Ascending aorta (tissue), 2 donors: Measurements from ENCODE around the gene NDEL1. TPM values are rescaled to one million over a fixed set of nuclear protein-coding genes. Genes with fewer than 3 reads are reported as not detected.
A peak's percentile ranks its signal among the peaks of the same experiment; 100 is the strongest.

Experiments
- DNase-seq, 2 donors: peaks; one replicate each; pipeline ENCODE4 v3.0.0-alpha.2; 2019; ENCODE audit warnings: low spot score in 2 of 2
- H3K27ac ChIP-seq, 2 donors: fragments of 200-600 bp; sonication (generic); one replicate each; pipeline ENCODE4 v1.5.1; 2016 to 2017; ENCODE audit warnings: mild to moderate bottlenecking in 1 of 2
- H3K27me3 ChIP-seq: fragments of 200-600 bp; sonication (generic); one replicate; pipeline ENCODE4 v1.5.1; 2017
- H3K36me3 ChIP-seq, 2 donors: fragments of 200-600 bp; sonication (generic); one replicate each; pipeline ENCODE4 v1.5.1; 2016
- H3K4me1 ChIP-seq, 2 donors: fragments of 200-600 bp; sonication (generic); one replicate each; pipeline ENCODE4 v1.5.1; 2016 to 2017; ENCODE audit warnings: mild to moderate bottlenecking in 1 of 2
- H3K4me3 ChIP-seq, 2 donors: fragments of 200-600 bp; sonication (generic); one replicate each; pipeline ENCODE4 v1.5.1; 2016 to 2017; ENCODE audit warnings: mild to moderate bottlenecking in 1 of 2
- H3K9me3 ChIP-seq, 2 donors: fragments of 200-600 bp; sonication (generic); one replicate each; pipeline ENCODE4 v1.5.1; 2016
- CTCF ChIP-seq, 3 experiments: fragments of 200-600 bp in 2 of 3; fragments of 450-650 bp in 1 of 3; sonication (generic) in 2 of 3; IDR thresholded peaks; one replicate each; pipeline ENCODE4 v1.5.1; 2016 to 2019; ENCODE audit warnings: antibody characterized with exemption in 3 of 3, mild to moderate bottlenecking in 1 of 3, moderate library complexity in 1 of 3
- intact Hi-C: fragments of 100-400 bp; cut with DNase I; formaldehyde crosslinking; loops from one replicate; pipeline ENCODE4 v1.15.1; 2023
- total RNA-seq: library from RNA; depleted of rRNA; stranded (reverse); fragments of >200 nt; gene quantifications from one replicate; pipeline ENCODE4 v1.1.0, GENCODE V29; 2016

The NDEL1 gene
- total RNA-seq, 1 donor from 2014 or later = 103 TPM

DNA sequence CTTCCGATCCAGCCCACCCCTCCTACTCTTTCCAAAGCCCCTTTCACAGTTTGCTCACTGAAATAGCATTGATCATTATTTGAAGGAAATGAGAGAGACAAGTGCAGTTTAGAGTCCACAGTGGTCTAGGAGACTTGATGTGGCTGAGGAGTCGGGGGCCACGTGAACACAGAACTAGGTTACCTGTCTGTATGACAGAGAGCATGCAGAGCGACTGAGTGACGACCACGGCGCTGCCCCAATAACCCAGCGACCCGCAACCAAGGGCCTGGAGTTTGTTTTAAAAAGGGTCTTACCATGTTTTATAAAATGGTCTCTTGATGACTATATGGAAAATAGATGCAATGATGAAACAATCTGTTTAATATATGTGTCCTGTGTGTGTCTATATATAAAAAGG, 39.5 kb downstream of the NDEL1 start:
- no peaks in the 10 kb centered on the region for H3K9me3 ChIP-seq
- H3K27me3 ChIP-seq = no peaks in the 10 kb centered on the region
- H3K4me3 ChIP-seq = no peak overlapping the region
- peaks cover 69 to 77% of the 10 kb centered on the region in 2 donors for H3K36me3 ChIP-seq
- no peak for DNase-seq
- peaks cover 6 to 31% of the 10 kb centered on the region in 2 donors for H3K4me1 ChIP-seq
- intact Hi-C loops = loop anchor here (5.0 kb wide), 1 partner anchor 72 kb away; no protein-coding TSS in a partner anchor
- H3K27ac ChIP-seq = peak overlapping the region; percentile 13 to 26
- no peak for TF ChIP-seq CTCF (IDR thresholded peaks at IDR 0.05)

GRCh38 chr17:8475781-8476180, 40.1 kb downstream of the NDEL1 start:
- TF ChIP-seq CTCF (IDR thresholded peaks at IDR 0.05) = no peak
- H3K27me3 ChIP-seq = no peaks in the 10 kb centered on the region
- no peak overlapping the region for H3K4me3 ChIP-seq
- H3K27ac ChIP-seq = no peak overlapping the region
- H3K36me3 ChIP-seq = peaks cover 74 to 83% of the 10 kb centered on the region in 2 donors
- intact Hi-C loops = loop anchor here (5.0 kb wide), 1 partner anchor 72 kb away; no protein-coding TSS in a partner anchor
- H3K9me3 ChIP-seq = no peaks in the 10 kb centered on the region
- peaks cover 6 to 31% of the 10 kb centered on the region in 2 donors for H3K4me1 ChIP-seq
- no peak for DNase-seq

DNA sequence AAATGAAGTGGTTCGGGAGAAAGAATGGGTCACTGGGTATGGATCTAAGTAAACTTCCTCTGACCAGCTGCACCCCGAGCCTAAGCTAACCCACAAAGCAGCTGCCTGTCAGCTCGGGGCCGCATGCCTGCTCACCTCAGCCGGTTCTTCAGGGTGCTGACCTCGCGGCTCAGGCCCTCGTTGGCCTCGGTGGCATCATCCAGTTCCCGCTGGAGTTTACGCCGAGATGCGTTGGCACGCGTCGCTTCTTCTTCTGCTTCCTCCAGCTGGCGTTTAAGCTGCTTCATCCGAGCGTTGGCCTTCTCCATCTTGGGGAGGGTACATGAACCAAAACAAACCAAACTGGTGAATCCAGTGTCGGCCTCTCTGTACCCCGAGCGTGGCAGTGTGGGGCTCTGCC, 41.1 kb downstream of the NDEL1 start:
- intact Hi-C loops = loop anchor here (5.0 kb wide), 1 partner anchor 71 kb away; no protein-coding TSS in a partner anchor
- Histone ChIP-seq H3K4me1 (peaks cover 6 to 37% of the 10 kb centered on the region in 2 donors), H3K9me3 (no peaks in the 10 kb centered on the region), H3K36me3 (peaks cover 84 to 89% of the 10 kb centered on the region in 2 donors), H3K27ac (peak overlapping the region in 1 of 2 donors; percentile 9), H3K27me3 (no peaks in the 10 kb centered on the region), H3K4me3 (no peak overlapping the region)
- no peak for DNase-seq
- TF ChIP-seq CTCF (IDR thresholded peaks at IDR 0.05) = no peak

GRCh38 chr17:8477171-8477570, 41.5 kb downstream of the NDEL1 start:
- no peak for TF ChIP-seq CTCF (IDR thresholded peaks at IDR 0.05)
- H3K36me3 ChIP-seq = peaks cover 88 to 89% of the 10 kb centered on the region in 2 donors
- intact Hi-C loops = loop anchor here (5.0 kb wide), 1 partner anchor 70 kb away; no protein-coding TSS in a partner anchor
- no peak overlapping the region for H3K4me3 ChIP-seq
- no peak for DNase-seq
- no peaks in the 10 kb centered on the region for H3K9me3 ChIP-seq
- no peak overlapping the region for H3K27ac ChIP-seq
- H3K27me3 ChIP-seq = no peaks in the 10 kb centered on the region
- peaks cover 6 to 33% of the 10 kb centered on the region in 2 donors for H3K4me1 ChIP-seq

DNA sequence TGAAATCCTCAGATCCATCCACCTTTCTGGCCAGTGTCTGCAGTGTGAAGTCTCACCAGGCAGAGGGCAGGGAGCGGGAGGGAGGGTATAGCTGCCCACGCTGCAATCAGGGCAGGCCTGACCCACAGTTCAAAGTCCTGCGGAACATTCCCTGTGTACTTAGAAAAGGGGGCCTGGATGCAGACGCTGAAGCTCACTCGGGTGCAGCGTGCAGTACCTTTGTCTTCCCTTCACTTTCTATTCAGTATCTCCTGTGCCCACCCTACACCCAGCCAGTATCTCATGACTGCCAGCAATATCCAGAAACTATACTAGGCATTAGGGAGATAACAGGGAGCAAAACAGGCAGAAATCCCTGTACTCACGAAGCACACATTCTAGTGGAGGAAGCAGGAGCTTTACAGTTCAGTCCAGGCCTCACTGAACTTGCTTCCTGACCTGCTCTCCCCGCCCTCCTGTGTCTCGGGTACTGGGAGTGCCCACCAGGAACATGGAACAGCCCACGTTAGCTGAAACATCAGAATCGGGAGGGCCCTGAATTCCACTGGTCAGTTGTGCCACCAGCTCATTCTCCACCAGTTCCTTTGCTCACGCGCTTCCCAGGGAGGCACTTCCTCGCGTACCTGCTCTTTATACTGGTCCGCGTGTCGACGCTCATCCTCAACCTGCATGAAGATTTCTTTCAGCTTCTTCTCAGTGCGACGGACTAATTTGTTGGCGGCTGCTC, 42.2 kb downstream of the NDEL1 start:
- H3K4me1 ChIP-seq = peaks cover 6 to 28% of the 10 kb centered on the region in 2 donors
- H3K27me3 ChIP-seq = no peaks in the 10 kb centered on the region
- no peak for TF ChIP-seq CTCF (IDR thresholded peaks at IDR 0.05)
- DNase-seq = no peak
- H3K36me3 ChIP-seq = peaks cover 95 to 96% of the 10 kb centered on the region in 2 donors
- intact Hi-C loops = loop anchor here (5.0 kb wide), 1 partner anchor 69 kb away; no protein-coding TSS in a partner anchor
- H3K27ac ChIP-seq = peak overlapping the region in 1 of 2 donors; percentile 8
- no peak overlapping the region for H3K4me3 ChIP-seq
- H3K9me3 ChIP-seq = no peaks in the 10 kb centered on the region
